HCT116 (cell line): ENCODE measurements around the gene HOXC13. TPM values are rescaled to one million over a fixed set of nuclear protein-coding genes. Genes with fewer than 3 reads are reported as not detected.

Experiments used
- ATAC-seq: fragments of 200-7000 bp; cut with Tn5 transposase; 2 replicates; pipeline ENCODE4 v1.9.1; 2020; ENCODE audit warnings: mild to moderate bottlenecking, moderate library complexity
- BruUV-seq: library from RNA; stranded (reverse); fragments of 400-500 nt; replicated peaks from 2 replicates; lab custom pipeline; 2021; lab: Mats Ljungman, UMichigan
- CTCF ChIA-PET: fragments of 300-600 bp; sonication (Branson Sonifier 250); formaldehyde crosslinking; loops from one replicate; lab custom pipeline; 2021; ENCODE audit warnings: antibody characterized with exemption; lab: Charles Lee
- POLR2A ChIA-PET: fragments of 300-600, 350-600 bp; sonication (Branson Sonifier 250); formaldehyde crosslinking; loops from one replicate; lab custom pipeline; 2021; ENCODE audit warnings: antibody characterized with exemption; lab: Charles Lee
- RAD21 ChIA-PET, 2 experiments: fragments of 300-600 bp; sonication (Branson Sonifier 250); formaldehyde crosslinking; loops; one replicate each; lab custom pipeline; 2023; ENCODE audit warnings: low total read pairs in 2 of 2; ENCODE audit not compliant: uncharacterized antibody in 2 of 2, unreplicated experiment in 2 of 2, low non-redundant PET in 1 of 2; lab: Charles Lee
- DNase-seq: peaks from one replicate; pipeline ENCODE4 v3.0.0-alpha.2; 2010; ENCODE audit warnings: low read depth, low spot score
- H2AFZ ChIP-seq: fragments of 200-600 bp; shearing (Covaris generic), sonication (generic); 2 replicates; pipeline ENCODE4 v1.6.1; 2017; ENCODE audit warnings: low read depth, mixed run types, mixed read lengths, antibody characterized with exemption, low read length; ENCODE audit not compliant: poor library complexity, severe bottlenecking
- H3K27ac ChIP-seq: 2 replicates; pipeline ENCODE4 v1.5.1; 2012; ENCODE audit warnings: low read depth, low read length
- H3K27me3 ChIP-seq: fragments of 200-600 bp; sonication (generic); 2 replicates; pipeline ENCODE4 v1.6.1; 2016; ENCODE audit warnings: mixed run types, low read length, mixed read lengths; ENCODE audit not compliant: insufficient read depth
- H3K36me3 ChIP-seq, 2 experiments: fragments of 200-500 bp in 1 of 2; fragments of 200-600 bp in 1 of 2; sonication (Bioruptor generic) in 1 of 2; sonication (generic) in 1 of 2; 2 replicates each; pipeline versions ENCODE4 v1.5.1 to v1.6.1; 2014 to 2016; ENCODE audit warnings: low read length in 2 of 2, inconsistent platforms in 1 of 2, mixed read lengths in 1 of 2, mixed run types in 1 of 2; ENCODE audit not compliant: insufficient read depth in 2 of 2, control insufficient read depth in 1 of 2
- H3K4me1 ChIP-seq, 2 experiments: fragments of 200-600 bp in 1 of 2; sonication (generic) in 1 of 2; 2 replicates each; pipeline versions ENCODE4 v1.5.1 to v1.6.1; 2012 to 2017; ENCODE audit warnings: low read length in 2 of 2, inconsistent platforms in 1 of 2, mild to moderate bottlenecking in 1 of 2, mixed read lengths in 1 of 2, mixed run types in 1 of 2, moderate library complexity in 1 of 2; ENCODE audit not compliant: insufficient read depth in 2 of 2, control insufficient read depth in 1 of 2
- H3K4me2 ChIP-seq: fragments of 200-600 bp; sonication (generic); 2 replicates; pipeline ENCODE4 v1.6.1; 2017; ENCODE audit warnings: mixed run types, low read length, mixed read lengths
- H3K4me3 ChIP-seq, 2 experiments: fragments of 200-600 bp in 1 of 2; sonication (generic) in 1 of 2; replicated peaks in 1 of 2; 2 replicates each; pipeline ENCODE4 v1.5.1; 2011 to 2016; ENCODE audit warnings: low read length in 2 of 2, control low read depth in 1 of 2, low read depth in 1 of 2, mild to moderate bottlenecking in 1 of 2, mixed read lengths in 1 of 2, mixed run types in 1 of 2
- H3K79me2 ChIP-seq: fragments of 200-600 bp; sonication (generic); 2 replicates; pipeline ENCODE4 v1.6.1; 2017; ENCODE audit warnings: mild to moderate bottlenecking, mixed run types, low read length, moderate library complexity, mixed read lengths; ENCODE audit not compliant: insufficient read depth
- H3K9ac ChIP-seq: fragments of 200-600 bp; sonication (generic); 2 replicates; pipeline ENCODE4 v1.6.1; 2016; ENCODE audit warnings: low read length, mixed read lengths
- H3K9me2 ChIP-seq: fragments of 200-600 bp; sonication (generic), shearing (Covaris generic); 2 replicates; pipeline ENCODE4 v1.6.1; 2017; ENCODE audit warnings: mixed run types, mild to moderate bottlenecking, moderate library complexity; ENCODE audit not compliant: insufficient read depth
- H3K9me3 ChIP-seq, 2 experiments: fragments of 200-500 bp in 1 of 2; fragments of 200-600 bp in 1 of 2; sonication (Bioruptor generic) in 1 of 2; sonication (generic) in 1 of 2; 2 replicates each; pipeline ENCODE4 v1.6.1; 2014 to 2017; ENCODE audit warnings: low read length in 2 of 2, mixed read lengths in 2 of 2, inconsistent platforms in 1 of 2, low read depth in 1 of 2, mild to moderate bottlenecking in 1 of 2, mixed run types in 1 of 2, moderate library complexity in 1 of 2; ENCODE audit not compliant: control insufficient read depth in 1 of 2, insufficient read depth in 1 of 2
- H4K20me1 ChIP-seq: fragments of 200-600 bp; sonication (generic), shearing (Covaris generic); 2 replicates; pipeline ENCODE4 v1.6.1; 2017; ENCODE audit warnings: mixed run types, mild to moderate bottlenecking, moderate library complexity; ENCODE audit not compliant: insufficient read depth
- ATF3 ChIP-seq: IDR thresholded peaks from 2 replicates; pipeline ENCODE4 v1.6.1; 2012
- CBX3 ChIP-seq: IDR thresholded peaks from 2 replicates; pipeline ENCODE4 v1.6.1; 2012; ENCODE audit warnings: low read depth
- EGR1 ChIP-seq: IDR thresholded peaks from 2 replicates; pipeline ENCODE4 v1.6.1; 2012; ENCODE audit warnings: low read depth
- EZH2phosphoT487 ChIP-seq: fragments of 200-600 bp; IDR thresholded peaks from 2 replicates; pipeline ENCODE4 v1.6.1; 2018; ENCODE audit warnings: antibody characterized with exemption, borderline replicate concordance
- FOSL1 ChIP-seq: IDR thresholded peaks from 2 replicates; pipeline ENCODE4 v1.6.1; 2012; ENCODE audit warnings: low read depth
- JUND ChIP-seq: IDR thresholded peaks from 2 replicates; pipeline ENCODE4 v1.6.1; 2012
- POLR2A ChIP-seq: IDR thresholded peaks from 2 replicates; pipeline ENCODE4 v1.7.0; 2011; ENCODE audit warnings: borderline replicate concordance; ENCODE audit not compliant: insufficient read depth, insufficient read length; ENCODE audit errors: extremely low read depth
- POLR2AphosphoS5 ChIP-seq: IDR thresholded peaks from 2 replicates; pipeline ENCODE4 v1.6.1; 2011; ENCODE audit warnings: mild to moderate bottlenecking, low read depth, low read length, moderate library complexity
- RAD21 ChIP-seq: IDR thresholded peaks from 2 replicates; pipeline ENCODE4 v1.6.1; 2012; ENCODE audit warnings: low read depth, mild to moderate bottlenecking
- SIN3A ChIP-seq: IDR thresholded peaks from 2 replicates; pipeline ENCODE4 v1.6.1; 2012; ENCODE audit warnings: low read depth
- SP1 ChIP-seq: IDR thresholded peaks from 2 replicates; pipeline ENCODE4 v1.6.1; 2012; ENCODE audit warnings: low read depth
- TCF7L2 ChIP-seq: IDR thresholded peaks from 2 replicates; pipeline ENCODE4 v1.7.0; 2011; ENCODE audit warnings: borderline replicate concordance, inconsistent platforms; ENCODE audit not compliant: insufficient read depth, insufficient read length; ENCODE audit errors: extremely low read depth
- YY1 ChIP-seq: IDR thresholded peaks from 2 replicates; pipeline ENCODE4 v1.6.1; 2011; ENCODE audit warnings: low read length, low read depth, moderate library complexity, mild to moderate bottlenecking; ENCODE audit not compliant: insufficient replicate concordance; ENCODE audit errors: extremely low read depth
- ZFX ChIP-seq: fragments of 450-650 bp; IDR thresholded peaks from 2 replicates; pipeline ENCODE4 v1.6.1; 2017
- ZNF274 ChIP-seq: fragments of 200-500 bp; sonication (Bioruptor generic); IDR thresholded peaks from 2 replicates; pipeline ENCODE4 v1.6.1; 2014; ENCODE audit warnings: mild to moderate bottlenecking, low read depth, low read length, inconsistent platforms
- intact Hi-C: fragments of 100-400 bp; cut with micrococcal nuclease; formaldehyde crosslinking; loops from 2 replicates; pipeline ENCODE4 v1.10.0; 2022
- total RNA-seq: library from RNA; stranded (reverse); gene quantifications from one replicate; pipeline ENCODE4 v1.2.1, GENCODE V29; 2021; ENCODE audit not compliant: unreplicated experiment
- TF ChIP-seq, protein P1 (sequence below), 3 experiments: fragments of 200-600 bp in 1 of 3; sonication (generic) in 1 of 3; IDR thresholded peaks in 2 of 3; conservative IDR thresholded peaks in 1 of 3; 2 replicates each; pipeline ENCODE4 v1.5.1; 2012 to 2017; ENCODE audit warnings: low read depth in 2 of 3, low read length in 2 of 3, antibody characterized with exemption in 1 of 3, borderline replicate concordance in 1 of 3, control low read depth in 1 of 3, mild to moderate bottlenecking in 1 of 3, mixed read lengths in 1 of 3, mixed run types in 1 of 3, moderate library complexity in 1 of 3; ENCODE audit not compliant: insufficient read depth in 1 of 3
- TF ChIP-seq, protein P2 (sequence below): IDR thresholded peaks from 2 replicates; pipeline ENCODE4 v1.6.1; 2012

HOXC13 gene
- total RNA-seq, 1 experiment from 2014 or later: 3.8 TPM

GRCh38 chr12:53984901-53985691, 46.5 kb downstream of the HOXC13 start, which contains the start of gene HOXC10:
Gene HOXC10 (plus strand): TSS chr12:53985146. CDS start chr12:53985260, 114 bp downstream.
- Histone ChIP-seq H3K27ac (no peak within 1 kb of the TSS), H3K36me3 (no peaks in the 10 kb centered on the region), H4K20me1 (no peaks in the 10 kb centered on the region), H2AFZ (peak within 1 kb of the TSS; percentile 77), H3K79me2 (no peaks in the 10 kb centered on the region), H3K4me2 (peak within 1 kb of the TSS; percentile 57), H3K4me1 (peaks cover 4 to 17% of the 10 kb centered on the region in 2 experiments), H3K27me3 (no peaks in the 10 kb centered on the region), H3K4me3 (peak within 1 kb of the TSS in 1 of 2 experiments; percentile 30; a peak in 2 of 4 replicates), H3K9me2 (no peaks in the 10 kb centered on the region), H3K9ac (peak within 1 kb of the TSS; percentile 15; the same call in 1 of the 2 replicates), H3K9me3 (no peaks in the 10 kb centered on the region)
- TF ChIP-seq POLR2A (no peak), JUND (no peak), SP1 (no peak), ZFX (no peak), EGR1 (no peak), YY1 (peak; percentile 42), SIN3A (no peak), FOSL1 (no peak), EZH2phosphoT487 (no peak), ATF3 (no peak), CBX3 (no peak), POLR2AphosphoS5 (0 out of 2 replicates have a peak, but pooled peaks have one; percentile 39), RAD21 (peak; percentile 87), ZNF274 (no peak), TCF7L2 (no peak)
- TF ChIP-seq, protein P1, sequence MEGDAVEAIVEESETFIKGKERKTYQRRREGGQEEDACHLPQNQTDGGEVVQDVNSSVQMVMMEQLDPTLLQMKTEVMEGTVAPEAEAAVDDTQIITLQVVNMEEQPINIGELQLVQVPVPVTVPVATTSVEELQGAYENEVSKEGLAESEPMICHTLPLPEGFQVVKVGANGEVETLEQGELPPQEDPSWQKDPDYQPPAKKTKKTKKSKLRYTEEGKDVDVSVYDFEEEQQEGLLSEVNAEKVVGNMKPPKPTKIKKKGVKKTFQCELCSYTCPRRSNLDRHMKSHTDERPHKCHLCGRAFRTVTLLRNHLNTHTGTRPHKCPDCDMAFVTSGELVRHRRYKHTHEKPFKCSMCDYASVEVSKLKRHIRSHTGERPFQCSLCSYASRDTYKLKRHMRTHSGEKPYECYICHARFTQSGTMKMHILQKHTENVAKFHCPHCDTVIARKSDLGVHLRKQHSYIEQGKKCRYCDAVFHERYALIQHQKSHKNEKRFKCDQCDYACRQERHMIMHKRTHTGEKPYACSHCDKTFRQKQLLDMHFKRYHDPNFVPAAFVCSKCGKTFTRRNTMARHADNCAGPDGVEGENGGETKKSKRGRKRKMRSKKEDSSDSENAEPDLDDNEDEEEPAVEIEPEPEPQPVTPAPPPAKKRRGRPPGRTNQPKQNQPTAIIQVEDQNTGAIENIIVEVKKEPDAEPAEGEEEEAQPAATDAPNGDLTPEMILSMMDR (IDR thresholded peaks at IDR 0.05 in 2 of 3, conservative IDR thresholded peaks at IDR 0.05 in 1 of 3; ENCODE audit: borderline replicate concordance in 1 of 3, insufficient read depth in 1 of 3, low read depth in 2 of 3, low read length in 2 of 3): peak; percentile 76 to 86 (median 82)
- TF ChIP-seq, protein P2, sequence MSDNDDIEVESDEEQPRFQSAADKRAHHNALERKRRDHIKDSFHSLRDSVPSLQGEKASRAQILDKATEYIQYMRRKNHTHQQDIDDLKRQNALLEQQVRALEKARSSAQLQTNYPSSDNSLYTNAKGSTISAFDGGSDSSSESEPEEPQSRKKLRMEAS: no peak
- ChIA-PET RAD21 (interaction anchor here (0.5 to 1.0 kb wide), 9 partner anchors 154 to 406 kb away, joined by 3 to 8 read pairs (median 4); no protein-coding TSS in a partner anchor), CTCF (interaction anchor here (0.6 to 5.7 kb wide), 32 partner anchors 8 to 394 kb away, joined by 3 to 35 read pairs (median 5); partner anchors contain the start of genes HOXC12, HOXC5, HOXC9 and SMUG1), POLR2A (interaction anchor here (0.6 to 1.3 kb wide), 4 partner anchors 10 to 252 kb away, joined by 3 read pairs; partner anchors contain the start of gene HOXC9)
- intact Hi-C loops: loop anchor here (2.0 to 5.0 kb wide), 3 partner anchors 216 to 230 kb away; no protein-coding TSS in a partner anchor
- DNase-seq (peak; percentile 93), ATAC-seq (peak; percentile 87)
- BruUV-seq: TSS peak; percentile 62
